SK-N-SH treated with all-trans-retinoic acid at 6 μM for 48 hours (cell line): ENCODE measurements around the gene IQCN.

Experiments used
- ATAC-seq: fragments of 200-7000 bp; cut with Tn5 transposase; 3 replicates; pipeline ENCODE4 v1.9.1; 2020; ENCODE audit warnings: mild to moderate bottlenecking, moderate library complexity
- ARNTL ChIP-seq: fragments of 450-650 bp; formaldehyde crosslinking; IDR thresholded peaks from 2 replicates; pipeline ENCODE4 v1.5.0; 2020; ENCODE audit warnings: low read depth, mild to moderate bottlenecking, moderate library complexity, borderline replicate concordance
- BACH2 ChIP-seq: fragments of 250-450 bp; sonication (Bioruptor Pico); IDR thresholded peaks from 2 replicates; pipeline ENCODE4 v1.9.0; 2021; ENCODE audit warnings: mild to moderate bottlenecking, borderline replicate concordance
- ESRRG ChIP-seq: fragments of 250-450 bp; sonication (Bioruptor Pico); IDR thresholded peaks from 2 replicates; pipeline ENCODE4 v1.6.1; 2021; ENCODE audit warnings: mild to moderate bottlenecking
- GLIS3 ChIP-seq: fragments of 250-450 bp; sonication (Bioruptor Pico); IDR thresholded peaks from 2 replicates; pipeline ENCODE4 v1.5.0; 2020; ENCODE audit warnings: mild to moderate bottlenecking, moderate library complexity
- ISL1 ChIP-seq: fragments of 250-450 bp; sonication (Bioruptor Pico); IDR thresholded peaks from 2 replicates; pipeline ENCODE4 v2.1.2; 2022; ENCODE audit warnings: mild to moderate bottlenecking, moderate library complexity
- OSR1 ChIP-seq: fragments of 250-450 bp; sonication (Bioruptor Pico); IDR thresholded peaks from 2 replicates; pipeline ENCODE4 v1.8.0; 2022; ENCODE audit warnings: moderate library complexity, mild to moderate bottlenecking, inconsistent platforms
- PPARA ChIP-seq: fragments of 250-450 bp; sonication (Bioruptor Pico); IDR thresholded peaks from 2 replicates; pipeline ENCODE4 v1.5.0; 2020; ENCODE audit warnings: mild to moderate bottlenecking, borderline replicate concordance
- RARB ChIP-seq: fragments of 250-450 bp; sonication (Bioruptor Pico); IDR thresholded peaks from 2 replicates; pipeline ENCODE4 v1.8.0; 2021; ENCODE audit warnings: mild to moderate bottlenecking, moderate library complexity
- SNAI2 ChIP-seq: fragments of 250-450 bp; sonication (Bioruptor Pico); IDR thresholded peaks from 2 replicates; pipeline ENCODE4 v1.5.0; 2020; ENCODE audit warnings: mild to moderate bottlenecking, moderate library complexity
- TOX ChIP-seq: fragments of 250-450 bp; sonication (Bioruptor Pico); IDR thresholded peaks from 2 replicates; pipeline ENCODE4 v1.8.0; 2021; ENCODE audit warnings: mild to moderate bottlenecking, moderate library complexity, borderline replicate concordance
- ZC3H10 ChIP-seq: fragments of 250-450 bp; sonication (Bioruptor Pico); IDR thresholded peaks from 2 replicates; pipeline ENCODE4 v1.5.1; 2021; ENCODE audit warnings: mild to moderate bottlenecking, moderate library complexity
- ZFP30 ChIP-seq: fragments of 450-650 bp; formaldehyde crosslinking; IDR thresholded peaks from 2 replicates; pipeline ENCODE4 v1.5.0; 2022; ENCODE audit warnings: mild to moderate bottlenecking, moderate library complexity
- ZNF565 ChIP-seq: fragments of 450-650 bp; formaldehyde crosslinking; conservative IDR thresholded peaks from 2 replicates; pipeline ENCODE4 v1.5.0; 2020; ENCODE audit warnings: low read depth, mild to moderate bottlenecking, moderate library complexity
- ZNF70 ChIP-seq: fragments of 450-650 bp; formaldehyde crosslinking; IDR thresholded peaks from 2 replicates; pipeline ENCODE4 v1.5.0; 2020; ENCODE audit warnings: mild to moderate bottlenecking, moderate library complexity
- ZNF8 ChIP-seq: fragments of 450-650 bp; formaldehyde crosslinking; IDR thresholded peaks from 2 replicates; pipeline ENCODE4 v1.5.0; 2020; ENCODE audit warnings: mild to moderate bottlenecking, moderate library complexity
- TF ChIP-seq, protein P1 (sequence below): fragments of 250-450 bp; sonication (Bioruptor Pico); IDR thresholded peaks from 2 replicates; pipeline ENCODE4 v1.5.0; 2020; ENCODE audit warnings: mild to moderate bottlenecking, moderate library complexity
- TF ChIP-seq, protein P2 (sequence below): fragments of 250-450 bp; sonication (Bioruptor Pico); IDR thresholded peaks from 2 replicates; pipeline ENCODE4 v1.5.1; 2020; ENCODE audit warnings: low read depth, mild to moderate bottlenecking, moderate library complexity
- TF ChIP-seq, protein P3 (sequence below): fragments of 250-450 bp; sonication (Bioruptor Pico); IDR thresholded peaks from 2 replicates; pipeline ENCODE4 v1.8.0; 2020; ENCODE audit warnings: mild to moderate bottlenecking, moderate library complexity, borderline replicate concordance
- TF ChIP-seq, protein P4 (sequence below): fragments of 250-450 bp; sonication (Bioruptor Pico); IDR thresholded peaks from 2 replicates; pipeline ENCODE4 v1.5.1; 2021; ENCODE audit warnings: mild to moderate bottlenecking, moderate library complexity
- TF ChIP-seq, protein P5 (sequence below): fragments of 250-450 bp; sonication (Bioruptor Pico); IDR thresholded peaks from 2 replicates; pipeline ENCODE4 v1.8.0; 2021; ENCODE audit warnings: low read depth, mild to moderate bottlenecking, moderate library complexity, borderline replicate concordance

The IQCN gene

DNA sequence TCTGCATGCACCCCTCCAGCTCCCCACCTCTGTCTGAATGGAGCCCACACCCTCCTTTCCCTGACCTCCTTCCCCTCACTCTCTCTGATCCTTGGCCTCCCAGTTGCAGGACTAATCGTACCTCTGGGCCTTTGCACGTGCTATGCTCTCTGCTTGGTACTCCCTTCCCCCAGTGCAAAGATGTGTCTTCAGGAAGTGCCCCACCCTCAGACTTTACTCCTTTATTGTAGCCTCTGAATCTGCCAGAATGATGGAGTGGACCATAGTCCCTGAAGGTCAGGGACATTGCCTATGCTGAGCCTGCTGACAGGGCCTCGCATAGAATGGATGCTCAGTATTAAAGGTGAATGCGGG is 8.5 kb upstream of the IQCN start:
- no peak for ATAC-seq
- TF ChIP-seq, protein P1, sequence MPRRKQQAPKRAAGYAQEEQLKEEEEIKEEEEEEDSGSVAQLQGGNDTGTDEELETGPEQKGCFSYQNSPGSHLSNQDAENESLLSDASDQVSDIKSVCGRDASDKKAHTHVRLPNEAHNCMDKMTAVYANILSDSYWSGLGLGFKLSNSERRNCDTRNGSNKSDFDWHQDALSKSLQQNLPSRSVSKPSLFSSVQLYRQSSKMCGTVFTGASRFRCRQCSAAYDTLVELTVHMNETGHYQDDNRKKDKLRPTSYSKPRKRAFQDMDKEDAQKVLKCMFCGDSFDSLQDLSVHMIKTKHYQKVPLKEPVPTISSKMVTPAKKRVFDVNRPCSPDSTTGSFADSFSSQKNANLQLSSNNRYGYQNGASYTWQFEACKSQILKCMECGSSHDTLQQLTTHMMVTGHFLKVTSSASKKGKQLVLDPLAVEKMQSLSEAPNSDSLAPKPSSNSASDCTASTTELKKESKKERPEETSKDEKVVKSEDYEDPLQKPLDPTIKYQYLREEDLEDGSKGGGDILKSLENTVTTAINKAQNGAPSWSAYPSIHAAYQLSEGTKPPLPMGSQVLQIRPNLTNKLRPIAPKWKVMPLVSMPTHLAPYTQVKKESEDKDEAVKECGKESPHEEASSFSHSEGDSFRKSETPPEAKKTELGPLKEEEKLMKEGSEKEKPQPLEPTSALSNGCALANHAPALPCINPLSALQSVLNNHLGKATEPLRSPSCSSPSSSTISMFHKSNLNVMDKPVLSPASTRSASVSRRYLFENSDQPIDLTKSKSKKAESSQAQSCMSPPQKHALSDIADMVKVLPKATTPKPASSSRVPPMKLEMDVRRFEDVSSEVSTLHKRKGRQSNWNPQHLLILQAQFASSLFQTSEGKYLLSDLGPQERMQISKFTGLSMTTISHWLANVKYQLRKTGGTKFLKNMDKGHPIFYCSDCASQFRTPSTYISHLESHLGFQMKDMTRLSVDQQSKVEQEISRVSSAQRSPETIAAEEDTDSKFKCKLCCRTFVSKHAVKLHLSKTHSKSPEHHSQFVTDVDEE (CRISPR knock-in tag), result no peak
- TF ChIP-seq SNAI2 (CRISPR knock-in tag), result no peak
- TF ChIP-seq PPARA, result no peak
- TF ChIP-seq OSR1, result no peak
- TF ChIP-seq GLIS3 (CRISPR knock-in tag), result no peak
- TF ChIP-seq ZNF70, result no peak
- TF ChIP-seq ZC3H10 (CRISPR knock-in tag), result no peak
- TF ChIP-seq, protein P2, sequence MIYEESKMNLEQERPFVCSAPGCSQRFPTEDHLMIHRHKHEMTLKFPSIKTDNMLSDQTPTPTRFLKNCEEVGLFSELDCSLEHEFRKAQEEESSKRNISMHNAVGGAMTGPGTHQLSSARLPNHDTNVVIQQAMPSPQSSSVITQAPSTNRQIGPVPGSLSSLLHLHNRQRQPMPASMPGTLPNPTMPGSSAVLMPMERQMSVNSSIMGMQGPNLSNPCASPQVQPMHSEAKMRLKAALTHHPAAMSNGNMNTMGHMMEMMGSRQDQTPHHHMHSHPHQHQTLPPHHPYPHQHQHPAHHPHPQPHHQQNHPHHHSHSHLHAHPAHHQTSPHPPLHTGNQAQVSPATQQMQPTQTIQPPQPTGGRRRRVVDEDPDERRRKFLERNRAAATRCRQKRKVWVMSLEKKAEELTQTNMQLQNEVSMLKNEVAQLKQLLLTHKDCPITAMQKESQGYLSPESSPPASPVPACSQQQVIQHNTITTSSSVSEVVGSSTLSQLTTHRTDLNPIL (CRISPR knock-in tag), result no peak
- no peak for TF ChIP-seq ZNF8 (CRISPR knock-in tag)
- no peak for TF ChIP-seq RARB (CRISPR knock-in tag)
- TF ChIP-seq, protein P3, sequence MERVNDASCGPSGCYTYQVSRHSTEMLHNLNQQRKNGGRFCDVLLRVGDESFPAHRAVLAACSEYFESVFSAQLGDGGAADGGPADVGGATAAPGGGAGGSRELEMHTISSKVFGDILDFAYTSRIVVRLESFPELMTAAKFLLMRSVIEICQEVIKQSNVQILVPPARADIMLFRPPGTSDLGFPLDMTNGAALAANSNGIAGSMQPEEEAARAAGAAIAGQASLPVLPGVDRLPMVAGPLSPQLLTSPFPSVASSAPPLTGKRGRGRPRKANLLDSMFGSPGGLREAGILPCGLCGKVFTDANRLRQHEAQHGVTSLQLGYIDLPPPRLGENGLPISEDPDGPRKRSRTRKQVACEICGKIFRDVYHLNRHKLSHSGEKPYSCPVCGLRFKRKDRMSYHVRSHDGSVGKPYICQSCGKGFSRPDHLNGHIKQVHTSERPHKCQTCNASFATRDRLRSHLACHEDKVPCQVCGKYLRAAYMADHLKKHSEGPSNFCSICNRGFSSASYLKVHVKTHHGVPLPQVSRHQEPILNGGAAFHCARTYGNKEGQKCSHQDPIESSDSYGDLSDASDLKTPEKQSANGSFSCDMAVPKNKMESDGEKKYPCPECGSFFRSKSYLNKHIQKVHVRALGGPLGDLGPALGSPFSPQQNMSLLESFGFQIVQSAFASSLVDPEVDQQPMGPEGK (CRISPR knock-in tag), result no peak
- TF ChIP-seq, protein P4, sequence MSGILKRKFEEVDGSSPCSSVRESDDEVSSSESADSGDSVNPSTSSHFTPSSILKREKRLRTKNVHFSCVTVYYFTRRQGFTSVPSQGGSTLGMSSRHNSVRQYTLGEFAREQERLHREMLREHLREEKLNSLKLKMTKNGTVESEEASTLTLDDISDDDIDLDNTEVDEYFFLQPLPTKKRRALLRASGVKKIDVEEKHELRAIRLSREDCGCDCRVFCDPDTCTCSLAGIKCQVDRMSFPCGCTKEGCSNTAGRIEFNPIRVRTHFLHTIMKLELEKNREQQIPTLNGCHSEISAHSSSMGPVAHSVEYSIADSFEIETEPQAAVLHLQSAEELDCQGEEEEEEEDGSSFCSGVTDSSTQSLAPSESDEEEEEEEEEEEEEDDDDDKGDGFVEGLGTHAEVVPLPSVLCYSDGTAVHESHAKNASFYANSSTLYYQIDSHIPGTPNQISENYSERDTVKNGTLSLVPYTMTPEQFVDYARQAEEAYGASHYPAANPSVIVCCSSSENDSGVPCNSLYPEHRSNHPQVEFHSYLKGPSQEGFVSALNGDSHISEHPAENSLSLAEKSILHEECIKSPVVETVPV, result no peak
- TF ChIP-seq TOX, result no peak
- TF ChIP-seq ZFP30, result no peak
- TF ChIP-seq, protein P5, sequence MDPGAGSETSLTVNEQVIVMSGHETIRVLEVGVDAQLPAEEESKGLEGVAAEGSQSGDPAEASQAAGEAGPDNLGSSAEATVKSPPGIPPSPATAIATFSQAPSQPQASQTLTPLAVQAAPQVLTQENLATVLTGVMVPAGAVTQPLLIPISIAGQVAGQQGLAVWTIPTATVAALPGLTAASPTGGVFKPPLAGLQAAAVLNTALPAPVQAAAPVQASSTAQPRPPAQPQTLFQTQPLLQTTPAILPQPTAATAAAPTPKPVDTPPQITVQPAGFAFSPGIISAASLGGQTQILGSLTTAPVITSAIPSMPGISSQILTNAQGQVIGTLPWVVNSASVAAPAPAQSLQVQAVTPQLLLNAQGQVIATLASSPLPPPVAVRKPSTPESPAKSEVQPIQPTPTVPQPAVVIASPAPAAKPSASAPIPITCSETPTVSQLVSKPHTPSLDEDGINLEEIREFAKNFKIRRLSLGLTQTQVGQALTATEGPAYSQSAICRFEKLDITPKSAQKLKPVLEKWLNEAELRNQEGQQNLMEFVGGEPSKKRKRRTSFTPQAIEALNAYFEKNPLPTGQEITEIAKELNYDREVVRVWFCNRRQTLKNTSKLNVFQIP (CRISPR knock-in tag), result no peak
- no peak for TF ChIP-seq ISL1 (CRISPR knock-in tag)
- no peak for TF ChIP-seq ESRRG (CRISPR knock-in tag)
- TF ChIP-seq ZNF565 (CRISPR knock-in tag), result no peak

DNA sequence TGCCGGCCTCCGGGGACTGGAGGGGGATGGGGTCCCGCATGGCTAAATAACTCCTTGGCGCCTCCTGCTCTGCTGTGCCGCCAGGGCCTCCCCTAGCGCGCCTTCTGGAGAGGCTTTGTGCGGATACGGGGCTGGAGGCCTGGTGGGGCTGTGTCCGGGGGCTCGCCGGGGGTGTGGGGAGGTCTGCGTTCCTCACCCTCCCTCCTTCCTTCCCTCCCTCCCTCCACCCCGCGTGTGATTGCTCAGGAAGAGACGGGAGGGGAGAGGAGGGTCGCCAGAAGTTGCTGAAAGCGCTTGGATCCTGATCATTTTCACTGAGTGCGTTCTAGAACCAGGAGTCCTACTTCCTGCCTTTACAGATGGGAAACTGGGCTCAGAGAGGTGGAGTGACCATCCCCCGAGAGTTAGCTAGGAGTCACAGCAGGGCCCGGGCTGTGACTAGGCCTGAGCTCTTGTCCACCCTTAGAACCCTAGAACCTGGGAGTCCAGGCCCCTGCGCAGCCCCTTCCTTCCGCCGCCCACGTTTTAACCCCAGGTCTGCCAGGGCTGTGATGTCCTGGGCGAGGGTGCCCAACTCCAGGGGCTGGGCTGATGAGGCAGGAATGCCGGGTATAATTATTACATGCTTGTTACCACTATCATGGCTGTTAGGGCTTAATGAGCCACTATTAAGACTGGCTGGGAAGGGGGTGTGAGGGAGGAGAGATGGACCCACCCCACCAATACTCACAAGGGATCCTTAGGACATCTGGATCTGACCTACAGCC is 8.0 kb upstream of the IQCN start:
- ATAC-seq, result peak; percentile 31
- no peak for TF ChIP-seq ARNTL (CRISPR knock-in tag)
- TF ChIP-seq OSR1, result no peak
- 0 out of 2 replicates have a peak, but pooled peaks have one; percentile 63 for TF ChIP-seq ZNF565 (CRISPR knock-in tag)
- TF ChIP-seq BACH2 (CRISPR knock-in tag), result no peak
- TF ChIP-seq ZC3H10 (CRISPR knock-in tag), result no peak
- TF ChIP-seq, protein P4, result peak; percentile 31; the same call in 1 of the 2 replicates
- no peak for TF ChIP-seq PPARA
- TF ChIP-seq RARB (CRISPR knock-in tag), result no peak; the same call in 1 of the 2 replicates
- TF ChIP-seq ZFP30, result no peak
- TF ChIP-seq, protein P3 (CRISPR knock-in tag), result peak; percentile 53; the same call in 1 of the 2 replicates
- TF ChIP-seq, protein P1 (CRISPR knock-in tag), result 0 out of 2 replicates have a peak, but pooled peaks have one; percentile 0
- TF ChIP-seq, protein P5 (CRISPR knock-in tag), result no peak
